Muscle of back (tissue), 11 donors: ENCODE measurements around the gene NUP98. TPM values are rescaled to one million over a fixed set of nuclear protein-coding genes. Genes with fewer than 3 reads are reported as not detected.
"Not testable (repeated sequence)": the region's sequence is repeated elsewhere in the genome, so short reads cannot be mapped to it uniquely, and the experiment has no call there.

Experiments used
- DNase-seq, 3 donors: peaks; one replicate each; pipeline versions ENCODE4 v3.0.0 to v3.0.0-alpha.2; 2013
- polyA plus RNA-seq, 10 donors: library from polyadenylated mRNA; unstranded; fragments of 120-200 nt; gene quantifications; one replicate each; pipeline ENCODE4 v1.2.1, GENCODE V29; 2013; ENCODE audit not compliant: insufficient read length in 10 of 10

NUP98 gene
- polyA plus RNA-seq, 10 donors = 32.0 to 46.1 (median 38.1) TPM

GRCh38 chr11:3827434-3828186 is 30.3 kb upstream of the NUP98 start:
- no peak for DNase-seq

- DNase-seq = no peak
Observed at GRCh38 chr11:3826721-3827120, 29.4 kb upstream of the NUP98 start.

DNA sequence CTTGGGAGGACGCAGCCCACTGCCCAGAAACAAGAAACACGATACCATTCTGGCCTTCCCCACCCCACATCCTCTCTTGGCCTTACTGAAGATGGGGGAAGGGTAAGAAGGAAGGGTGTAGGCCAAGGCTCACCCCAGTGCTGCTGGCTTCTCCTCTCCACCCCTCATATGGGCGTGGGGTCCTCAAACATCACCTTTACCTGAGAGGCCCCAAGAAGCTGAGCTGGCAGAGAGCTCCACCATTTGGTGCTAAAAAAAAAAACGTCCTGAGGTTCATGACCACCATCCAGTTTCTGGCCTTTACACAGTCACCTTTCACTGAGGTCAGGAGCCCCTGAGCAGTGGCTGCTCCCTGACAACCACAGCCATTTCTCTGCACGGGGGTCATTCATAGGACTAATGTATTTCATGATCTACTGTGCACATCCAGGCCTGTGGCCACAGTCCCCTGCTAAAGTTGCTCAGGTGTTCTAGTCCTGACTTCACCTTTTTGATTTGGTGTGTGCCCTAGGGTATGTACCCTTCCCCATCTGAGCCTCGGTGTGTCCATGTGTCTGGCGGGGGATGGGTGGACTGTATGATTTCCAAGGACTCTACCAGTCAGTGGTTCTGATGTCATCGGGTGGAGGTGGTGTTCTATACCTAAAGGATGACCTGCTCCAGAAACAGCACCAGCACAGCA is 28.3 kb upstream of the NUP98 start:
- no peak for DNase-seq

DNA sequence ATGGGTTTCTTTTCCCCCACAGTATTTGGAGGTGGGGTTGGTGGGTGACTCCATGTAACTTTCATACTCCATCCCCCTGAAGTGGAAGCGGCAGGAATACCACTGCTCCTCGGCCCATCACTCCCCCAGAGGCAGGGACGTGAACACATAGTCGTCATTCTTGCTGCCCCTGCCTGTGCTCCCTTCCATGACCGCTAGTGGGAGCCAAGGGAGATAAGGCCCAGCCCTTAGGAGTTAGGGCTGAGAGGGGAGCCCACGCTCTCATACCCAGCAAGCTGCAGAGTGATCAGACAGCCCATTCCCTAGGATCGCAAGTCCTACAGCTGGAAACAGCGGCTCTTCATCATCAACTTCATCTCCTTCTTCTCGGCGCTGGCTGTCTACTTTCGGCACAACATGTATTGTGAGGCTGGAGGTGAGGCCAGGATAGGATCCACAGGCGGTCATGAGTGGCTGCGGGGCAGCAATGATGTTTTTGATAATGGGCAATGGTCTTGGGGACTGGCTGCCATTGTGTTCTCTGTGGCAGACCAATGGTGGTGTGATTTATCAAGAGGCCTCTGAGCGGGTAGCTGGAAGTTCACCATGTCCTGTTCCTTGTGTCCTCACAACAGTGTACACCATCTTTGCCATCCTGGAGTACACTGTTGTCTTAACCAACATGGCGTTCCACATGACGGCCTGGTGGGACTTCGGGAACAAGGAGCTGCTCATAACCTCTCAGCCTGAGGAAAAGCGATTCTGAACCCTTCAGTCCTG is 27.5 kb upstream of the NUP98 start:
- peak in 1 of 3 donors; percentile 48 for DNase-seq

- no peak for DNase-seq
Observed at GRCh38 chr11:3823762-3824506, 26.6 kb upstream of the NUP98 start.

DNA sequence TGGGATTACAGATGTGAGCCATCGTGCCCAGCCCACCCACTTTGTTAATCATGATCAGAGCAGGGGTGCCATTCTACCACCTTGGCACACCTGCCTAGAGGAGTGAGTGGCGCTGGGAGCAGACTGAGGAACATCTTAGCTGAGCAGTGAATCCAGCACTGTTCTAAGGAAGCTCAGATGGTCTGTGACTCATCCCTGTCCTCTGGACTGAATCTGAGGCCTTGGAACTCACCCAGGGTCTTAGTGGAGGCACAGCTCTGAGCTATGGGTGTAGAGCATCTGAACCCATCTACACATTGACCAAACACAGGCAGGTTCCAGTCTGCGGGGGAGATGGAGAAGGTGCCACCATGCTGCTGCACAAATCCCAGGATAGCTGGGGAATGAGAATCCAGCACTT is 25.9 kb upstream of the NUP98 start:
- DNase-seq = no peak

DNA sequence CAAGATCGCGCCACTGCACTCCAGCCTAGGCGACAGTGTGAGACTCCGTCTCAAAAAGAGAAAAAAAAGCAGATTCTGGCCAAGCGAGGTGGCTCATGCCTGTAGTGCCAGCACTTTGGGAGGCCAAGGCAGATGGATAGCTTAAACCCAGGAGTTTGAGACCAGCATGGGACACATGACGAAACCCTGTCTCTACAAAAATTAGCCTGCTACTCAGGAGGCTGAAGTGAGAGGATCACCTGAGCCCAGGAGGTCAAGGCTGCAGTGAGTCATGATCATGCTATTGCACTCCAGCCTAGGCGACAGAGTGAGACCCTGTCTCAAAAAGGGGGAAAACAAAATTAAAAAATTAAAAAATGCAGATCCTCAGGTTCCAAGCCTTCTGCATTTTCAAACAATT is 25.0 kb upstream of the NUP98 start:
- DNase-seq = no peak

DNA sequence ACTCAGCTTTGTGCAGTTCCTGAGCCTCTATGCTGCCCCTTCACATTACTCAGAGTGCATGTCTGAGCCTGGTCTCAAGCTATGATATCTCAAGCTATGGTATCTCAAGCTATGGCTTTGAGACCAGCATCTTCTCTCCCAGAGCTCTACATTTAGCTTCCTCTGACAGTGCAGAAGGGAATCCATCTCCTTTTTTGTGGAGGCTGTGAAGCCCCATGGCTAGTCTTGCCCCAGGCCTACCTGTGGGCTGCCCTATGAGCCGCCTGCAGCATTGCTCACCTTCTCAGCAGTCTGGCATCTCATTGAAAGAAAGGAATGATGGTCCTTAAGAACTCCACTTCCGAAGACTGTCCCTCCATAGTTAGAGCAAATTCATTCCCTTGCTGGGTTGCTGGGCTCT is 23.6 kb upstream of the NUP98 start:
- no peak for DNase-seq

DNA sequence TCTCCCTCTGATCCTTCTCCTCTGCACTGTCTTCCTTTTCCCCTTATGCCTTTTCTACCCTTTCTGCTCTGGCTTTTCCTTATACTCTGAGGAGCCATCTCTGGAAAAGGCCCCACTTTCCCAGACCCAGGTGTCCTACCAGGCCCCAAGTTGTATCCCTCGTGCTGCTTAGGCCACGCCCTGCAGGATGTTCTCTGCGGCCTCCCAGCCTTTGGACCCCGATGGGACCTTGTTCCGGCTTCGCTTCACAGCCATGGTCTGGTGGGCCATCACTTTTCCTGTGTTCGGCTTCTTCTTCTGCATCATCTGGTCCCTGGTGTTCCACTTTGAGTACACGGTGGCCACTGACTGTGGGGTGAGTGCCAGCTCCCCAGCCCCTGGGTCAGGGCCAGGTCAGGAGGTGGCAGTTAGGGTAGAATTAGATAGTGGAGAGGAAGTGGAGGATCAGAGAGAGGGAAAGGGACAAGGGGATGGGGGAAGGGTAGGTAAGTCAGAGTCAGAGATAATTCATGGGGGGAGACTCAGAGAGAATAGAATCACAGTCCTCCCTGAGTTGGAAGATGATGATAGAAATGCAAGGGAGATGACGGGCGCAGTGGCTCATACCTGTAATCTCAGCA is 19.9 kb upstream of the NUP98 start:
- no peak for DNase-seq

DNA sequence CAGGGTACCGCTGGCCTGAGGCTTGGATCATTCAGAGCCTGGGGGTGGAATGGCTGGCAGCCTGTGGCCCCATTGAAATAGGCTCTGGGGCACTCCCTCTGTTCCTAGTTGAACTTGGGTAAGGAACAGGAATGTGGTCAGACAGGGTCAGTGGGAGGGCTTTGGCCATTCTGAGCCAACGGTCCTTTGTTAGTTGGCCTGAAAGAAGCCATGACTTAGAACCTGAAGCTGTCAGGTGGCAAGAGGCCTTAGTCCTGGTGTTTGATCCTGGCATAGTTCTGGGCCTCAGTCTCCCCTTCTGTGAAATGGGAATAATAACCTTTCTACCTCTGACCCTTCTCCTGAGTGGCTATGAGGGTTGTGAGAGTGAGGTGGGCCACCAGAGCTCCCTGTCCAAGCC is 19.3 kb upstream of the NUP98 start:
- DNase-seq = no peak

- DNase-seq = no peak
Observed at GRCh38 chr11:3815845-3816244, 18.5 kb upstream of the NUP98 start.

GRCh38 chr11:3814832-3815231 is 17.5 kb upstream of the NUP98 start:
- not testable (repeated sequence) for DNase-seq

DNA sequence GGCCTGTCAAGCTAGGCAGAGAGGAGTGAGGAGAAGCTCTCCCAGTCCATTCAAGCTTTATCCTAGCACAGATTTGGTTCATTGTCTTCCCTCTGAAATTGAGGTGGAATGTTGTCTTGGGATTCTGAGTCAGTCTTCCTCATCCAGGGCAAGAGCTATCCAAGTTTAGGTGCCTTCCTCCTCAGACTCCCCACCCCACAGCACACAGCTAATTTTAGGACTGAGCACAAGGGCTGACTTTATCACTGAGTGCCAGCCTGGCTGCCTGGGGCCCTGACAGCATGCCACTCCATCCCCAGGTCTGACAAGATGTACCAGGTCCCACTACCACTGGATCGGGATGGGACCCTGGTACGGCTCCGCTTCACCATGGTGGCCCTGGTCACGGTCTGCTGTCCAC is 13.6 kb upstream of the NUP98 start:
- no peak for DNase-seq

GRCh38 chr11:3810446-3810845 is 13.1 kb upstream of the NUP98 start:
- DNase-seq = no peak

- no peak for DNase-seq
Observed at GRCh38 chr11:3809624-3809928, 12.2 kb upstream of the NUP98 start.

GRCh38 chr11:3808861-3809623 is 11.7 kb upstream of the NUP98 start:
- peak in 1 of 3 donors; percentile 42 for DNase-seq

GRCh38 chr11:3807909-3808860 is 10.8 kb upstream of the NUP98 start, which contains the start of gene PGAP2:
TSS of gene PGAP2 (plus strand) at chr11:3808560. CDS start at chr11:3811260, 2,700 bp downstream.
- peak; percentile 33 to 85 (median 61) for DNase-seq

DNA sequence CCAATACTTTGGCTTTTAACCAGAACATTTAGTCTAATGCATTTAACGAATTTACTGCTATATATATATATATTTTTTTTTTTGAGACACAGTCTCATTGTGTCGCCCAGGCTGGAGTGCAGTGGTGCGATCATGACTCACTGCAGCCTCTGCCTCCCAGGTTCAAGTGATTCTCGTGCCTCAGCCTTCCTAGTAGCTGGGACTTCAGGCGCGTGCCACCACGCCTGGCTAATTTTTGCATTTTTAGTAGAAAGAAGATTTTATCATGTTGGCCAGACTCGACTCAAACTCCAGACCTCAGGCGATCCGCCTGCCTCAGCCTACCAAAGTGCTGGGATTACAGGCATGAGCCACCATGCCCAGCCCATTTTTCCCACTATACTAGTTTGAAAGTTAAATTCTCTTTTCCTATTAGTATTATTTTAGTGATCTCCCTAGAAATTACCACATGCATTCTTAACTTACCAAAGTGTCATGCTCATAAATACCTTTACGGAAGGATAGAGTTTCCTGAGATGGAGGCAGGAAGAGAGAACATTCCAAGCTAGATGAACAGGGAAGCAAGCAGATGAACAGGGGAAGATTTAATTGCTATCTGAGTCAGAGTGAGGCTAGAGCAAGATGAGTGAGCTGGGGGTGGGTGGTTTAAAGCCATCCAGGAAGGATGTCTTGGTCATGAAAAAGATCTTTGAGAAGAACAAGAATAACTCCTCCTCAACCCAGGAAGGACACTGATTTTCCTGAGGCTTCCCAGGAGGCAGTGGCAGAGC is 6.6 kb upstream of the NUP98 start:
- peak in 1 of 3 donors; percentile 46 for DNase-seq
